ENCODE results near the gene SYCP2. TPM values are rescaled to one million over a fixed set of nuclear protein-coding genes. Genes with fewer than 3 reads are reported as not detected.

SYCP2 gene
- polyA plus RNA-seq, 3 donors from 2014 or later, result 1.3 to 2.3 (median 1.4) TPM

DNA sequence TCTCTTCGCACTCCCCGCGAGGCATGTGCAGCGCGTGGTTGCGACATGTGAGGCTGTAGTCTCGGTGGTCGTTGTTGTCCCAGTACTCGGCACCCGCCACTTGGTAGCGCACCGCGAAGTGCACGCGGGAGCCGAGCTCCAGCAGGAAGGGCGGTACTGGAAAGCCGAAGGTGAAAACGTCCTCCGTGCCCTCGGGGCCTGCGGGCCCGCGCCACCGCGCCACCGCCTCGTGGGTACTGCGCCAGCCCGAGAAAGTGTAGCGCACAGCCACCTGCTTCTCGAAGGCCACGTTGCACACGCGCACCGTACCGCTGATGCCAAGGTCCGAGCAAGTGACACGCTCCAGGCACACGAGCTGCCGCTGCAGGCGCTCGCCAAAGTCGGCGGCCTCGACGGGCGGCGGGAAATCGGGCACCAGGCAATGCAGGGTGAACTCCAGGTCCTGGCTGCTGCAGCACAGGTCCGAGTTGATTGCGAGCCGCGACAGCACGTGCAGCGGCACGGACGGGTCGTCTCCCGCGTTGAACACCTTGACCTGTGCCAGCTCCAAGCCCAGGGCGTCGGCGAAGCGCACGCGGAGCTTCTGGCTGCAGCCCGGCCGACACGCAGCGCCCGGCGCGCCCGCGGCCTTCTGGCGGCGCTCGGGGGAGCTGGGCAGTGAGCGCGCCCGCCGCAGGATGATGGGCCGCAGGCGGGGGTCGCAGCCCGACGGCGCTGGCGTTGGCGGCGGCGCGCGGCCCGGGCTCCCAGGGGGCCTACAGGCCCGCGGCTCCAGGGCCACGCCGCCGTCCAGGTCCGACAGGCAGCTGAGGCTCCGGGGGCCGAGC is 5.8 kb upstream of the SYCP2 start:
- no peak for DNase-seq
- Mint-ChIP-seq H3K4me1 (peaks cover 35 to 74% of the 10 kb centered on the region in 2 donors), H3K36me3 (peaks cover 3 to 9% (median 9%) of the 10 kb centered on the region in 3 donors), H3K27ac (peak overlapping the region in 4 of 6 donors; percentile 76 to 98 (median 79)), H3K9me3 (no peaks in the 10 kb centered on the region), H3K27me3 (ENCODE audit: low read depth in 3 of 3) (peaks cover 3 to 11% (median 7%) of the 10 kb centered on the region in 3 donors), H3K4me3 (peak overlapping the region; percentile 92 to 98 (median 95))

DNA sequence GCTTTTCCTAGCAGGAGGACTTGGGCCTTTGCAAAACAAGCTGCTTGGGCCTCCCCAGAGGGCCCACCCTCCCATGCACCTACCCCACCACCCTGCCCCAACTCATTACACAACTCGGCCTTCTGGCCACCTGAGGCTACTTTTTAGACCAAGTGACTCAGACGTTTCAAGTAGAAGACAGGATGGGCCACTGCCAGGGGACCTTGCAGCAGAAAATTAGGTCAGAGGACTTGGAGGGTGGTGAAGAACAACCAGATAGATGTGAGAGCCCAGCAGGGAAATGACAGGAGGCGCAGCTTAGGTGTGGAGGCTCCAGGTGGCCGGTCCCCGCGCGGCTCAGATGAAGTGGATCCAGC is 5.2 kb upstream of the SYCP2 start:
- no peaks in the 10 kb centered on the region for H3K9me3 Mint-ChIP-seq
- peak overlapping the region; percentile 80 to 93 (median 86) for H3K4me3 Mint-ChIP-seq
- peaks cover 3 to 15% (median 7%) of the 10 kb centered on the region in 3 donors for H3K27me3 Mint-ChIP-seq (ENCODE audit: low read depth in 3 of 3)
- peaks cover 37 to 77% of the 10 kb centered on the region in 2 donors for H3K4me1 Mint-ChIP-seq
- no peak for DNase-seq
- H3K36me3 Mint-ChIP-seq, result peaks cover 0 to 3% (median 3%) of the 10 kb centered on the region in 3 donors
- H3K27ac Mint-ChIP-seq, result peak overlapping the region; percentile 59 to 81 (median 77)

DNA sequence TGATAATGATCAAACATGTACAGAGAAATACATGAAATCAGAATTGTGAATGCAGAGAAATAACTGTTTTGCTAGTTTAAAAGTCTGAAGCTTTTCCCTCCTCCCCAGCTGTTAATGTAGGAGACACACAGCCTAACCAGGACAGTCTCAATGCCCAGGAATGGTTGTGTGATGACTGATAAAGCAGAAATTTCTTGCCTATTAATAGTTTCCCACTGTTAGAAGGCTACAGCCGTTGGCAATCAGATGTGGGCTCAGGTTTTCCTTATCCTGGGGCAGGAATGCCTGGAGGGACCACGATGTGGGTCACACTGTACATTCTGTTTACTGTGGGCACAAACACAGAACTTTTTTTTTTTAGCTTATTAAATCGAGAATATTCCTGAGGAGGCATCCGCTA is 4.8 kb upstream of the SYCP2 start:
- Mint-ChIP-seq H3K9me3 (no peaks in the 10 kb centered on the region), H3K27ac (peak overlapping the region in 5 of 6 donors; percentile 43 to 81 (median 78)), H3K27me3 (ENCODE audit: low read depth in 3 of 3) (peaks cover 3 to 18% (median 7%) of the 10 kb centered on the region in 3 donors), H3K4me1 (peaks cover 37 to 77% of the 10 kb centered on the region in 2 donors), H3K36me3 (peaks cover 0 to 3% (median 2%) of the 10 kb centered on the region in 3 donors), H3K4me3 (peak overlapping the region; percentile 80 to 93 (median 86))
- no peak for DNase-seq

DNA sequence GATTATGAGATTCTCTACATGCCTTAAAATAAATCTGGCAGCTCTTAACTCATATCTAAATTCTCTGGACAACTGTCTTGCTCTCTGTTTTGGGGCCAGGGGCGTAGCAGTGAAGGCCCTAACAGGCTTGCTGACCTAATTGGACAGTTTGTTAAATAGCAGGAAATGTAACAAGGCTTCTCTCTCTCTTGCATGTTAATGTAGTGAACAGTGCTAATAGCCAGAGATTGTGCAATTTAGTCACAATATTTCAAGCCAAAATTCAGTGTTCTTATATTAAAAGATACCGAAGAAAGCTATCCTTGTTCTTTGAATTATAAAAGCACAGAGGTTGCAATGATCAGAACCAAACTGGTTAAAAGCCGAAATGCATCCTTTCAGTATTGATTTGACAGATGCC is 3.7 kb upstream of the SYCP2 start:
- H3K27ac Mint-ChIP-seq, result no peak overlapping the region
- H3K4me1 Mint-ChIP-seq, result peaks cover 38 to 74% of the 10 kb centered on the region in 2 donors

DNA sequence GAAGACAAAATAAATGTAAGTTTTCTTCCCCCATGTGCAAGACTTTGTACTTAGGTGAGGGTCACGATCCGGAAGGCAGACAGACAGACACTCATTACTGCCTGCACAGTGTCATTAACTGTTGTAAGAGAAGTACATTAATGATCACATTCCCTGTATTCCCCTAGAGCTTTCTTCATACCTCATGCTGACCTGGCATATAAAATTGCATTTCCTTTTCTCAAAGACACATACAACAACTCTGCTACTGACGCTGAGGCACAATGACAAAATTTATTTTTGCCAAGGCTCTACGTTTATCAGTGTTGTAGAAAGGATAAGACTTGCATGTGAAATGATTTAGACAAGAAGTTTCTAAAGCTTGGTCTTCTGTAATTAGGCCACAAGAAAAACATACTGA is 3.0 kb upstream of the SYCP2 start:
- Mint-ChIP-seq H3K9me3 (no peaks in the 10 kb centered on the region), H3K27ac (no peak overlapping the region), H3K36me3 (no peaks in the 10 kb centered on the region), H3K27me3 (ENCODE audit: low read depth in 3 of 3) (peaks cover 3 to 18% (median 8%) of the 10 kb centered on the region in 3 donors), H3K4me1 (peaks cover 38 to 72% of the 10 kb centered on the region in 2 donors), H3K4me3 (peak overlapping the region in 1 of 5 donors; percentile 19)
- no peak for DNase-seq

More for the DNA sequence above, 3.7 kb upstream of the SYCP2 start:
- peak overlapping the region in 1 of 5 donors; percentile 21 for H3K4me3 Mint-ChIP-seq
- no peaks in the 10 kb centered on the region for H3K36me3 Mint-ChIP-seq
- no peak for DNase-seq
- H3K9me3 Mint-ChIP-seq, result no peaks in the 10 kb centered on the region
- peaks cover 3 to 18% (median 8%) of the 10 kb centered on the region in 3 donors for H3K27me3 Mint-ChIP-seq (ENCODE audit: low read depth in 3 of 3)

DNA sequence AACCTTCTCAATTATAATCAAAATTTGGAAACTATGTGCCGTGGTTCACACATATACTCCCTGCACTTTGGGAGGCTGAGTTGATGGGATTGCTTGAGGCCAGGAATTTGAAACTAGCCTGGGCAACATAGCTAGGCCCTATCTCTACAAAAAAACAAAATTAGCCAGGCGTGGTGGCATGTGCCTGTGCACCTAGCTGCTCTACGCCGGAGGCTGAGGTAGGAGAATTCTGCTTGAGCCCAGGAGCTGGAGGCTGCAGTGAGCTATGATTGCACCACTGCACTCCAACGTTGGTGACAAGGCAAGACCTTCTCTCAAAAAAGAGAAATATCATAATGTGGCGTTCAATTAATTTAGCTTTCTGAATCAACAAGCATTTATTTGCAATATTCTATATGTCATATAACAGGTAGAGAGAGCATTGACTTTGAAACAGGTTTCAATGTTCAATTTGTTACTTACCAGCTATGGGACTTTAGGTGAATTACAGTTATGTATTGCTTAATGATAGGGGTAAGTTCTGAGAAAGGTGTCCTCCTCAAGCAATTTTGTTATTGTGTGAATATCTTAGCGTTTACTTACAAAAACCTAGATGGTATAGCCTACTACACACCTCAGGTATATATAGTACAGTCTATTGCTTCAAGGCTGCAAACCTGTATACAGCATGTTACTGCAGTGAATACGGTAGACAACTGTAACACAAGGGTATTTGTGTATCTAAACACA is 2.2 kb upstream of the SYCP2 start:
- Mint-ChIP-seq H3K4me3 (peak overlapping the region in 3 of 5 donors; percentile 33 to 42 (median 41)), H3K9me3 (no peaks in the 10 kb centered on the region), H3K4me1 (peaks cover 30 to 64% of the 10 kb centered on the region in 2 donors), H3K27ac (peak overlapping the region in 2 of 6 donors; percentile 28 to 40), H3K27me3 (ENCODE audit: low read depth in 3 of 3) (peaks cover 3 to 16% (median 8%) of the 10 kb centered on the region in 3 donors), H3K36me3 (no peaks in the 10 kb centered on the region)
- DNase-seq, result no peak

DNA sequence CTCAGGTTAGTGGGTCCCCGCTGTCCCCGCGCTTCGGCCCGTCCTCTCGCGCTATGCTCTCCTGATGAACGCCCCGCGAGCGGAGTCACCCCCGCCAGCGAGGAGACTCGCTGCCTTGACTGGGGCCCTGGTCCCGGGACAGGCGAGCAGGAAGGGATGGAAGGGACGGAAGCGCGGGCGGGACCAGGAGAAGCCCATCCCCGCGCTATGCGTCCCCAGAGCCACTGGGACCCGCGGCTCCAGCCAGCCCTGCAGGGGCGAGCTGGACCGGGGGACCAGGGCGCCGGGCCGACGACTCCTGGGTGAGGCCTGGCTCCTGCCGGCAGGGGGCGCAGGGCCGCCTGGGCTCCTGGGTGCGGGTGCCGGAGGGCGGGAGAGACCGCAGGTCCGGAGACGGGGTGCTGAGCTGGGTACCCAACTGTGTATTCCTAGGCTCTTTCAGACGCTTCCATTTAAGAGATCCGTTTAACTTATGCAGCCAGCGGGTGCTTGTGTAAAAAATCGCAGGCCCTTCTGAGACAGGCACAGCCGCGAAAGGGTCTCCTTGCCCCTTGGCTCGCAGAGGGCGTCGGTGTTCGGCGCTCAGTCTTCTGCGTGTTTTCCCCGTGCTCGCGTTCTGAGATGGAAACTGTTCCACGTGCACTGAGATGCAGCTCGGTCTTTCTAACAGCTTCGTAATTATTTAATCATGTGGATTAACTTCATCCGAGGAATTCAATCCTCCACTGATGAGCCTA is 580 bp upstream of the SYCP2 start:
- Mint-ChIP-seq H3K27me3 (ENCODE audit: low read depth in 3 of 3) (peaks cover 3 to 14% (median 6%) of the 10 kb centered on the region in 3 donors), H3K27ac (peak overlapping the region in 1 of 6 donors; percentile 59), H3K9me3 (no peaks in the 10 kb centered on the region), H3K4me1 (peaks cover 24 to 56% of the 10 kb centered on the region in 2 donors), H3K4me3 (peak overlapping the region; percentile 75 to 85 (median 75)), H3K36me3 (no peaks in the 10 kb centered on the region)
- peak; percentile 73 to 81 (median 79) for DNase-seq

DNA sequence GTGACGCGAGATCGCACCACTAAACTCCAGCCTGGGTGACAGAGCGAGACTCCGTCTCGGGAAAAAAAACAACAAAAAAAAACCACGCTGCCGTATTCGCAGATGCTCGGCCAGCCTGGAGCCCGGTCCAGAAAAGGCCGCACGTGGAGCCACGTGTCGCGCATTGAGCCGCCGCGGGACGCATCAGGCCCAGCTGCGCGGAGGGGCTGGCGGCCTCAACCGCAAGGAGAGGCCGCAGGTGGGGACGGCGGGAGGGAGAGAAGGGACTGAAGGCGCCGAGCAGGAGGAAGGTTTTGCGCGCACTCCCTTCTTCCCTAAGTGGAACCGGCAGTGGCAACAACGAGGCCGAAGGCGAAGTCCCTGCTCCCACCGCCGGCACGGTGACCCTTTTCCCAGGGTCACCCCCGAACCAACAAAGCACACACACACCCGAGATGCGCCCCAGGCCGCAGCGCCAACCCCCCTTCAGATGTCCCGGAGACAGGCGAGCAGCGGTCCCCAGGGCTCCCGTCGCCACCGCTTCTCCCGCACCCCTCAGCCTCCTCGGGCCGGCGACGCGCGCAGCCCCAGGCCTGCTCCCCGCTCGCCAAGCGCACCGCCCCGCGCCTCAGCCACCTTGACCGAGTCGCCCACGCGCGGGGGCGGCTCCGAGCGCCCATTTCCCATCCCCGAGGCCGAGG is 681 bp downstream of the SYCP2 start:
- DNase-seq, result no peak
- Mint-ChIP-seq H3K27ac (peak overlapping the region in 1 of 6 donors; percentile 67), H3K4me3 (peak overlapping the region; percentile 40 to 73 (median 65)), H3K9me3 (no peaks in the 10 kb centered on the region), H3K27me3 (ENCODE audit: low read depth in 3 of 3) (peaks cover 0 to 10% (median 2%) of the 10 kb centered on the region in 3 donors), H3K36me3 (no peaks in the 10 kb centered on the region), H3K4me1 (peaks cover 12 to 43% of the 10 kb centered on the region in 2 donors)

DNA sequence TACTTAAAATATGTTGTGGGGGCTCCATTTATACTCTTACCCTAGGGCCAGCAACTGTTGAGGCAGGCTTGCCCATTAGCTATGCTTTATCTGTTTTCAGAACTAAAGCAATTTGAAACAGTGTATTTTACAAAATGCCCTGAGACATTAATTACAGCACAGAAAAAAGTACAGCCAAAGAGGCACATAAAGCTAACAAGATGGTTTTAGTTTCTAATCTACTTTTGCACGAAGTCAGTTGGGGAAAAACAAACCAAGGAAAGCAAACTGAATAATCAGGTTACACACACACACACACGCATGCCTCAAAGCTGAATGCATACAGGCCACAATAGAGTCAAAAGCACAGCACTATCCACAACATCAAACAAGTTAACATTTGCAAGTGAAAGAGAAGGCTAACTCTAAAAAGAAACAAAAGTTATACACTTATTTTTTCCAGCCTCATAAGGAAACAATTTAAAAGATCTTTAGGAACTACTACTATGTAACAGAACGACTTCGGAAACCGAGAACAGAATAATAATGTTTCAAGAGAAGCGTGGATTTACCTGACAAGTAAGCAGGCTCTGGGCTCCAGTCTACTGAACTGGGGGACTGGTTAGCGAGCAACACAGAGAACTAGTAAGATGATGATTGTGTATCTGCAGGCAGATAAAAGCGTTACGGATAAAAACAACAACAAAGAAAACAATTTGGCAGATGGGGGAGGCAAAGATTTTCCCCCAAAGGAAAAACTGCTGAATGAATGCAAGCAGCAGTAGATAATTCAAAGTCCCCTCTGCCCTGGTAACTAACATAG is 1.7 kb downstream of the SYCP2 start:
- Mint-ChIP-seq H3K27ac (no peak overlapping the region), H3K4me3 (peak overlapping the region; percentile 34 to 78 (median 71))

DNA sequence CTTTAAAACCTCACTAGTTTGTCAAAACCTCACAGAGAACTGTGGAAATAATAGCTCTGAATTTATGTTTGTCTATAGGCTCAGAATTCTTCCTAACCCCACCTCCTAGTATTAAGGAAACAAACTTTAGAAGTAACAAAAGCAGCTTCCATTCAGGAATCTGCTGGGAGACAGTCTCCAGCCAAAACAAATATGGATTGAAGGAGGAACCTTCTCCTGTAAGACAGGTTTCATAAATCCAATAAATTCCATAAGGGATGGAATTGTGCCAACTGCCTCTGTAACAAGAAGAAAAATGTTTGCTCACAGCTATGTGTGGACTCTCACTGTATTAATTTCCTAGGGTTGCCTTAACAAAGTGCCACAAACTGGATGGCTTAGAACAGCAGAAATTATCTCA is 7.5 kb downstream of the SYCP2 start:
- Mint-ChIP-seq H3K4me1 (no peaks in the 10 kb centered on the region), H3K27ac (no peak overlapping the region), H3K4me3 (no peak overlapping the region), H3K27me3 (ENCODE audit: low read depth in 3 of 3) (peaks cover 0 to 6% (median 3%) of the 10 kb centered on the region in 3 donors), H3K36me3 (no peaks in the 10 kb centered on the region), H3K9me3 (no peaks in the 10 kb centered on the region)
- no peak for DNase-seq

More for the DNA sequence above, 1.7 kb downstream of the SYCP2 start:
- peaks cover 8 to 33% of the 10 kb centered on the region in 2 donors for H3K4me1 Mint-ChIP-seq
- H3K27me3 Mint-ChIP-seq (ENCODE audit: low read depth in 3 of 3), result peaks cover 0 to 10% (median 2%) of the 10 kb centered on the region in 3 donors
- H3K36me3 Mint-ChIP-seq, result no peaks in the 10 kb centered on the region
- DNase-seq, result no peak
- no peaks in the 10 kb centered on the region for H3K9me3 Mint-ChIP-seq

DNA sequence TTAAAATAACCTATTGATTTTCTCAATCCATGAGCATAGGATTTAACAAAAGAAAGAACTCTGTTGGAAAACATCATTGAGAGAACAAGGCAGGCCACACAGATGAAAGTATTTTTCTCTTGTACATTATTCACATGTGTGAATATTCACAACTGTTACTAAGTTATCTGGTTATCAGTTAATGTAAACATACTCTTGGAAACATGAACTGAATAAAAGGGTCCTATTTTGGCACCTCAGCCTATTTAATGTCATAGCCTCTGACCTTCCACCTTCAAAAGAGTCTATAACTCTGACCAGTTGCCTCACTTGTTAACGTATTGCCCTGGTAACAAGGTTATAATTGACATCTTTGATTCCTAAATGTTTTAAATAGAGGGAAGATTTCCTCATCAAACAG is 8.1 kb downstream of the SYCP2 start:
- Mint-ChIP-seq H3K9me3 (no peaks in the 10 kb centered on the region), H3K4me3 (no peak overlapping the region), H3K27ac (no peak overlapping the region), H3K4me1 (no peaks in the 10 kb centered on the region), H3K27me3 (ENCODE audit: low read depth in 3 of 3) (peaks cover 0 to 6% (median 3%) of the 10 kb centered on the region in 3 donors), H3K36me3 (no peaks in the 10 kb centered on the region)
- DNase-seq, result no peak

DNA sequence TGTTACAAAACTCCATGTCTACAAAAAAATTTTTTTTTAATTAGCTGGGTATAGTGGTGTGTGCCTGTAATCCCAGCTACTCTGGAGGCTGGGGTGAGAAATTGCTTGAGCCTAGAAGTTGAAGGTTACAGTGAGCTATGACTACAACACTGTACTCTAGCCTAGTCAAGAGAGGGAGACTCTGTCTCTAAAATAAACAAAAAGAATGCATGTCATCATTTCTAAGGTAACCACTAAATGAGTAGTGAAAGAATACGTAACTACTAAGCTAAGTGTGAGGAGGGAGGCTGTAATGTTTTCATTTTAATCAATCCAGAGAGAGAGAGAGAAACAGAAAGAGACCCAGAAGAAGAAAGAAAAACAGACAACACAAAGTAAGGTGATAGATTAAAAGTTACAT is 9.9 kb downstream of the SYCP2 start:
- DNase-seq, result no peak
- no peaks in the 10 kb centered on the region for H3K9me3 Mint-ChIP-seq
- peaks cover 2 to 6% (median 3%) of the 10 kb centered on the region in 3 donors for H3K27me3 Mint-ChIP-seq (ENCODE audit: low read depth in 3 of 3)
- H3K36me3 Mint-ChIP-seq, result peaks cover 0 to 3% (median 0%) of the 10 kb centered on the region in 3 donors
- H3K4me1 Mint-ChIP-seq, result no peaks in the 10 kb centered on the region
- no peak overlapping the region for H3K4me3 Mint-ChIP-seq
- no peak overlapping the region for H3K27ac Mint-ChIP-seq

Measured in immature natural killer cell (primary cell).